OCI-LY3 (cell line): ENCODE data around the gene LGMN.

ENCODE experiments used
- H2AFZ ChIP-seq: fragments of 200-600, 300-600 bp; shearing (Covaris generic); 2 replicates; pipeline ENCODE4 v1.6.0; 2014; ENCODE audit warnings: antibody characterized with exemption, low read depth, low read length
- H3K27ac ChIP-seq: fragments of 200-600, 300-600 bp; sonication (generic); 2 replicates; pipeline ENCODE4 v1.5.1; 2014; ENCODE audit warnings: mild to moderate bottlenecking, low read length, moderate library complexity, mixed read lengths
- H3K27me3 ChIP-seq: fragments of 200-600, 300-600 bp; sonication (generic); 2 replicates; pipeline ENCODE4 v1.6.1; 2014; ENCODE audit warnings: low read depth, low read length, mixed read lengths
- H3K36me3 ChIP-seq: fragments of 200-600, 300-600 bp; sonication (generic); replicated peaks from 2 replicates; pipeline ENCODE3; 2014; ENCODE audit warnings: low read depth, low read length, mixed read lengths
- H3K4me1 ChIP-seq: fragments of 300-600, 200-600 bp; sonication (generic); 2 replicates; pipeline ENCODE4 v1.6.1; 2014; ENCODE audit warnings: low read length, mixed read lengths
- H3K4me2 ChIP-seq: fragments of 200-600, 300-600 bp; sonication (generic); 2 replicates; pipeline ENCODE4 v1.6.1; 2014; ENCODE audit warnings: low read length, mixed read lengths
- H3K4me3 ChIP-seq: fragments of 300-600, 200-600 bp; sonication (generic); 2 replicates; pipeline ENCODE4 v1.5.1; 2014; ENCODE audit warnings: antibody characterized with exemption, mild to moderate bottlenecking, low read length, moderate library complexity
- H3K79me2 ChIP-seq: fragments of 300-600, 200-600 bp; shearing (Covaris generic); 2 replicates; pipeline ENCODE4 v1.6.1; 2014; ENCODE audit warnings: mild to moderate bottlenecking, low read length, mixed read lengths
- H3K9ac ChIP-seq: fragments of 300-600, 200-600 bp; shearing (Covaris generic); 2 replicates; pipeline ENCODE4 v1.6.0; 2014; ENCODE audit warnings: mild to moderate bottlenecking, low read length, moderate library complexity
- H3K9me3 ChIP-seq: fragments of 200-600, 300-600 bp; shearing (Covaris generic); 2 replicates; pipeline ENCODE4 v1.6.1; 2014; ENCODE audit warnings: low read length, mixed read lengths; ENCODE audit not compliant: insufficient read depth
- H4K20me1 ChIP-seq: fragments of 200-600, 300-600 bp; sonication (generic); 2 replicates; pipeline ENCODE4 v1.6.1; 2016; ENCODE audit warnings: low read length, mixed read lengths; ENCODE audit not compliant: insufficient read depth
- CTCF ChIP-seq: fragments of 200-600, 300-600 bp; sonication (generic); IDR thresholded peaks from 2 replicates; pipeline ENCODE4 v1.5.1; 2014; ENCODE audit warnings: antibody characterized with exemption, low read length, low read depth
- EZH2phosphoT487 ChIP-seq: fragments of 200-600 bp; shearing (Covaris generic); IDR thresholded peaks from 2 replicates; pipeline ENCODE4 v1.6.1; 2018; ENCODE audit warnings: antibody characterized with exemption, mixed run types, low read depth

LGMN gene

GRCh38 chr14:92711976-92712653 lies 36.3 kb downstream of the LGMN start:
- Histone ChIP-seq H3K36me3 (peaks cover 9% of the 10 kb centered on the region), H3K79me2 (no peaks in the 10 kb centered on the region), H3K4me2 (no peak overlapping the region), H3K27me3 (0 out of 2 replicates have a peak, but pooled peaks cover 3% of the 10 kb centered on the region), H3K27ac (no peak overlapping the region), H3K4me1 (no peaks in the 10 kb centered on the region), H2AFZ (no peak overlapping the region), H3K9ac (no peak overlapping the region), H4K20me1 (peaks cover 2% of the 10 kb centered on the region; the same call in 1 of the 2 replicates), H3K4me3 (no peak overlapping the region), H3K9me3 (no peaks in the 10 kb centered on the region)
- no peak for TF ChIP-seq EZH2phosphoT487
- TF ChIP-seq CTCF = no peak

- TF ChIP-seq CTCF (no peak), EZH2phosphoT487 (no peak)
Measured at GRCh38 chr14:92710001-92710341, 38.5 kb downstream of the LGMN start.

GRCh38 chr14:92709340-92710000 lies 39.0 kb downstream of the LGMN start:
- Histone ChIP-seq H4K20me1 (peaks cover 2% of the 10 kb centered on the region; the same call in 1 of the 2 replicates), H3K79me2 (no peaks in the 10 kb centered on the region), H3K27me3 (peaks cover 18% of the 10 kb centered on the region; the same call in 1 of the 2 replicates), H3K9ac (no peak overlapping the region), H3K9me3 (no peaks in the 10 kb centered on the region), H3K36me3 (peaks cover 9% of the 10 kb centered on the region), H3K4me1 (peaks cover 19% of the 10 kb centered on the region), H3K27ac (no peak overlapping the region), H2AFZ (no peak overlapping the region), H3K4me3 (no peak overlapping the region), H3K4me2 (no peak overlapping the region)
- TF ChIP-seq CTCF = no peak
- TF ChIP-seq EZH2phosphoT487 = no peak

More at GRCh38 chr14:92710001-92710341, 38.5 kb downstream of the LGMN start:
- H3K27me3 ChIP-seq = peaks cover 16% of the 10 kb centered on the region; the same call in 1 of the 2 replicates
- no peak overlapping the region for H3K27ac ChIP-seq
- H3K4me1 ChIP-seq = peaks cover 14% of the 10 kb centered on the region
- H3K4me2 ChIP-seq = no peak overlapping the region
- H4K20me1 ChIP-seq = peaks cover 2% of the 10 kb centered on the region; the same call in 1 of the 2 replicates
- H2AFZ ChIP-seq = no peak overlapping the region
- H3K9ac ChIP-seq = no peak overlapping the region
- H3K4me3 ChIP-seq = no peak overlapping the region
- H3K9me3 ChIP-seq = no peaks in the 10 kb centered on the region
- no peaks in the 10 kb centered on the region for H3K79me2 ChIP-seq
- H3K36me3 ChIP-seq = peaks cover 9% of the 10 kb centered on the region

GRCh38 chr14:92706386-92706785 lies 42.0 kb downstream of the LGMN start:
- no peak overlapping the region for H3K4me3 ChIP-seq
- no peak overlapping the region for H3K4me2 ChIP-seq
- H2AFZ ChIP-seq = no peak overlapping the region
- no peak overlapping the region for H3K9ac ChIP-seq
- H3K79me2 ChIP-seq = no peaks in the 10 kb centered on the region
- H3K27ac ChIP-seq = no peak overlapping the region
- H3K4me1 ChIP-seq = peaks cover 43% of the 10 kb centered on the region
- TF ChIP-seq EZH2phosphoT487 = no peak
- TF ChIP-seq CTCF = no peak
- peaks cover 2% of the 10 kb centered on the region; the same call in 1 of the 2 replicates for H4K20me1 ChIP-seq
- H3K36me3 ChIP-seq = peaks cover 8% of the 10 kb centered on the region
- no peaks in the 10 kb centered on the region for H3K9me3 ChIP-seq
- H3K27me3 ChIP-seq = peaks cover 24% of the 10 kb centered on the region; the same call in 1 of the 2 replicates
